Spleen (tissue), 7 donors: ENCODE data around the gene UBE2QL1.

Experiments used
- POLR2A ChIP-seq, 3 donors: fragments of 450-650 bp; IDR thresholded peaks; one replicate each; pipeline ENCODE4 v1.5.1; 2017; ENCODE audit warnings: antibody characterized with exemption in 3 of 3, mild to moderate bottlenecking in 1 of 3
- POLR2AphosphoS5 ChIP-seq, 3 donors: sonication (generic); formaldehyde crosslinking; IDR thresholded peaks; one replicate each; pipeline ENCODE4 v1.5.1; 2017; ENCODE audit warnings: antibody characterized with exemption in 3 of 3
- TF ChIP-seq, protein P1 (sequence below), 11 experiments: fragments of 200-600 bp in 7 of 11; fragments of 450-650 bp in 4 of 11; sonication (generic) in 4 of 11; IDR thresholded peaks in 8 of 11; conservative IDR thresholded peaks in 3 of 11; 1 replicate in 7 of 11; 2 replicates in 4 of 11; pipeline versions ENCODE4 v1.4.0 to v1.8.0; 2016 to 2021; ENCODE audit warnings: antibody characterized with exemption in 11 of 11, inconsistent platforms in 4 of 11, mild to moderate bottlenecking in 1 of 11
- donor health status: DM: no; HTN: no; CAD: no; lungs with moderate emphysema.
- donor health status: DM: no; HTN: no; CAD: no.
- donor health status: DM: no; HTN: no; CAD: no.

DNA sequence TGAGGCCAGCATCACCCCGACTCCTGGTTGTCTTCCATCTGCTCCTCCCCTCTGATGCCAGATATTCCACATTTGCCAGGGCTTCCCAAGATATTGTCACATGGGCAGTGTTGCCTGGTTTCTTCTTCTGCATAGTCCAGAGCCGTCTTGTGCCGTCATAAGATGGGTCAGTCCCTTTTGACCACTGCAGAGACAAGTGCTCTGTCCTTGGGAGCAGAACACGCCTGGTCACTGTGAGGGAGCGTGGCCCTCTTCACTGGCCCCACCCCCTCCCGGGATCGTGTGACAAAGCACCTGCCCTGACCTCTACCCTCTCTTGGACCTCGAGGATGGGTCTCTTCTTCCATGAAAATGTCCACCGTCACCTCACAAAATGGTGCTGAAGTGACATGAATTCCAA, 41.6 kb downstream of the UBE2QL1 start:
- TF ChIP-seq POLR2A (IDR thresholded peaks at IDR 0.05) (no peak), POLR2AphosphoS5 (IDR thresholded peaks at IDR 0.05) (no peak)
- TF ChIP-seq, protein P1, sequence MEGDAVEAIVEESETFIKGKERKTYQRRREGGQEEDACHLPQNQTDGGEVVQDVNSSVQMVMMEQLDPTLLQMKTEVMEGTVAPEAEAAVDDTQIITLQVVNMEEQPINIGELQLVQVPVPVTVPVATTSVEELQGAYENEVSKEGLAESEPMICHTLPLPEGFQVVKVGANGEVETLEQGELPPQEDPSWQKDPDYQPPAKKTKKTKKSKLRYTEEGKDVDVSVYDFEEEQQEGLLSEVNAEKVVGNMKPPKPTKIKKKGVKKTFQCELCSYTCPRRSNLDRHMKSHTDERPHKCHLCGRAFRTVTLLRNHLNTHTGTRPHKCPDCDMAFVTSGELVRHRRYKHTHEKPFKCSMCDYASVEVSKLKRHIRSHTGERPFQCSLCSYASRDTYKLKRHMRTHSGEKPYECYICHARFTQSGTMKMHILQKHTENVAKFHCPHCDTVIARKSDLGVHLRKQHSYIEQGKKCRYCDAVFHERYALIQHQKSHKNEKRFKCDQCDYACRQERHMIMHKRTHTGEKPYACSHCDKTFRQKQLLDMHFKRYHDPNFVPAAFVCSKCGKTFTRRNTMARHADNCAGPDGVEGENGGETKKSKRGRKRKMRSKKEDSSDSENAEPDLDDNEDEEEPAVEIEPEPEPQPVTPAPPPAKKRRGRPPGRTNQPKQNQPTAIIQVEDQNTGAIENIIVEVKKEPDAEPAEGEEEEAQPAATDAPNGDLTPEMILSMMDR (IDR thresholded peaks at IDR 0.05 in 8 of 11, conservative IDR thresholded peaks at IDR 0.05 in 3 of 11): no peak
